SK-N-SH treated with all-trans-retinoic acid at 6 μM for 48 hours (cell line): ENCODE data around the gene AIDA.

Source experiments
- ISL1 ChIP-seq: fragments of 250-450 bp; sonication (Bioruptor Pico); IDR thresholded peaks from 2 replicates; pipeline ENCODE4 v2.1.2; 2022; ENCODE audit warnings: mild to moderate bottlenecking, moderate library complexity
- OSR1 ChIP-seq: fragments of 250-450 bp; sonication (Bioruptor Pico); IDR thresholded peaks from 2 replicates; pipeline ENCODE4 v1.8.0; 2022; ENCODE audit warnings: moderate library complexity, mild to moderate bottlenecking, inconsistent platforms
- RARB ChIP-seq: fragments of 250-450 bp; sonication (Bioruptor Pico); IDR thresholded peaks from 2 replicates; pipeline ENCODE4 v1.8.0; 2021; ENCODE audit warnings: mild to moderate bottlenecking, moderate library complexity
- SNAI2 ChIP-seq: fragments of 250-450 bp; sonication (Bioruptor Pico); IDR thresholded peaks from 2 replicates; pipeline ENCODE4 v1.5.0; 2020; ENCODE audit warnings: mild to moderate bottlenecking, moderate library complexity
- ZFP30 ChIP-seq: fragments of 450-650 bp; formaldehyde crosslinking; IDR thresholded peaks from 2 replicates; pipeline ENCODE4 v1.5.0; 2022; ENCODE audit warnings: mild to moderate bottlenecking, moderate library complexity
- ZNF70 ChIP-seq: fragments of 450-650 bp; formaldehyde crosslinking; IDR thresholded peaks from 2 replicates; pipeline ENCODE4 v1.5.0; 2020; ENCODE audit warnings: mild to moderate bottlenecking, moderate library complexity

DNA sequence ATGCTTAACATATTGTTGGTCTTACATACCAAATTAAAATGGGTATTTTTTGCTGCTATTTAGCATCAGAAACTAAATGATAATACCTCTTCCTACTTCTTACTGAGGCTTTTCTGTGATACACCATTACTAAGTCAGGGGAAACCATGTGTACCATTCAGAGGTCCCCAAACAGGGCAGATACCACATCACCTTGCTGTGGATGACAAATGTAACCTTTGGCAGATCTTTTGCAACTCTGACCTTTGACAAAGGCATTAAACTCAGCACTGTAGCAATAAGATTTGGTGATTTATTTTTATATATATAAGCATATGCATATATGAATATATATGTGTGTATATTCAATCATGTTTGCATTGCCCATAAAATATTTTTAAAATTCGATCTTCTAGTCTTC, 27.6 kb upstream of the AIDA start:
- no peak for TF ChIP-seq ZFP30 (CRISPR knock-in tag)
- no peak for TF ChIP-seq OSR1 (CRISPR knock-in tag)
- no peak for TF ChIP-seq SNAI2 (CRISPR knock-in tag)
- no peak for TF ChIP-seq ISL1
- TF ChIP-seq RARB: no peak
- TF ChIP-seq ZNF70 (CRISPR knock-in tag): no peak
